K562 (cell line): ENCODE measurements around the gene TSPAN32. TPM values are rescaled to one million over a fixed set of nuclear protein-coding genes. Genes with fewer than 3 reads are reported as not detected.
A peak's percentile ranks its signal among the peaks of the same experiment; 100 is the strongest.

Source experiments
- ATAC-seq: fragments of 200-7000 bp; cut with Tn5 transposase; 3 replicates; pipeline ENCODE4 v1.9.1; 2020; ENCODE audit warnings: moderate library complexity
- BruUV-seq: library from RNA; stranded (reverse); fragments of 400-500 nt; replicated peaks from 2 replicates; lab custom pipeline; 2021; lab: Mats Ljungman, UMichigan
- CTCF ChIA-PET: fragments of 300-600 bp; formaldehyde crosslinking; extraction: SDS; loops from one replicate; lab custom pipeline; 2021; ENCODE audit warnings: low intra/inter-chr PET ratio; lab: Yijun Ruan, JAX
- POLR2A ChIA-PET: fragments of 300-600, 350-650 bp; sonication (Branson Sonifier 250); formaldehyde crosslinking; extraction: SDS; loops from one replicate; lab custom pipeline; 2021; ENCODE audit warnings: antibody characterized with exemption, inconsistent platforms; lab: Yijun Ruan, JAX
- DNase-seq, 4 experiments: peaks; one replicate each; pipeline versions ENCODE4 v3.0.0 to v3.0.0-alpha.2; 2011 to 2018; ENCODE audit warnings: low spot score in 3 of 4, mixed read lengths in 3 of 4; ENCODE audit errors: extremely low read depth in 1 of 4
- FAIRE-seq: peaks from 2 replicates; lab custom pipeline; 2011; peaks lifted over from hg19 to GRCh38; lab: Jason Lieb, UNC
- H2AFZ ChIP-seq: 2 replicates; pipeline ENCODE4 v1.6.0; 2011; ENCODE audit warnings: low read depth, low read length, control low read depth, inconsistent platforms
- H3K27ac ChIP-seq: fragments of 200-600 bp; 3 replicates; pipeline ENCODE4 v1.8.0; 2011; ENCODE audit warnings: low read depth, mild to moderate bottlenecking, control low read depth, inconsistent platforms, low read length, moderate library complexity, mixed read lengths; ENCODE audit errors: extremely low read depth
- H3K27me3 ChIP-seq, 2 experiments: fragments of 300-600 bp in 1 of 2; 2 replicates in 1 of 2; 3 replicates in 1 of 2; pipeline versions ENCODE4 v1.6.0 to v1.8.0; 2011; ENCODE audit warnings: inconsistent platforms in 2 of 2, low read length in 2 of 2, mild to moderate bottlenecking in 1 of 2, mixed read lengths in 1 of 2, moderate library complexity in 1 of 2; ENCODE audit not compliant: control insufficient read depth in 2 of 2, insufficient read depth in 2 of 2
- H3K36me3 ChIP-seq: fragments of 300-600 bp; 3 replicates; pipeline ENCODE4 v1.8.0; 2011; ENCODE audit warnings: mild to moderate bottlenecking, low read length, inconsistent platforms; ENCODE audit not compliant: control insufficient read depth, insufficient read depth
- H3K4me1 ChIP-seq, 2 experiments: fragments of 200-600 bp in 1 of 2; replicated peaks in 1 of 2; 2 replicates in 1 of 2; 3 replicates in 1 of 2; pipeline versions ENCODE4 v1.5.1 to v1.8.0; 2011; ENCODE audit warnings: inconsistent platforms in 2 of 2, low read length in 2 of 2, mild to moderate bottlenecking in 1 of 2, mixed read lengths in 1 of 2, moderate library complexity in 1 of 2; ENCODE audit not compliant: control insufficient read depth in 2 of 2, insufficient read depth in 2 of 2
- H3K4me2 ChIP-seq: 2 replicates; pipeline ENCODE4 v1.6.1; 2011; ENCODE audit warnings: low read length, control low read depth, inconsistent platforms, mixed read lengths; ENCODE audit not compliant: insufficient read depth
- H3K4me3 ChIP-seq: fragments of 200-600 bp; sonication (generic), shearing (Covaris generic); 2 replicates; pipeline ENCODE4 v1.5.1; 2016; ENCODE audit warnings: control low read depth, inconsistent platforms
- H3K79me2 ChIP-seq: fragments of 200-600 bp; 3 replicates; pipeline ENCODE4 v1.8.0; 2011; ENCODE audit warnings: low read length, inconsistent platforms; ENCODE audit not compliant: control insufficient read depth, insufficient read depth
- H3K9ac ChIP-seq, 2 experiments: 2 replicates each; pipeline versions ENCODE4 v1.6.0 to v1.6.1; 2011; ENCODE audit warnings: low read depth in 2 of 2, low read length in 2 of 2, control low read depth in 1 of 2, inconsistent platforms in 1 of 2, mild to moderate bottlenecking in 1 of 2, mixed read lengths in 1 of 2; ENCODE audit not compliant: insufficient read depth in 1 of 2
- H3K9me1 ChIP-seq: one replicate; pipeline ENCODE4 v1.6.0; 2011; ENCODE audit warnings: inconsistent platforms, mild to moderate bottlenecking, low read length, moderate library complexity; ENCODE audit not compliant: control insufficient read depth, insufficient read depth
- H3K9me3 ChIP-seq: replicated peaks from 2 replicates; pipeline ENCODE4 v1.5.1; 2011; ENCODE audit warnings: low read depth, low read length, inconsistent platforms; ENCODE audit not compliant: control insufficient read depth, insufficient read depth
- H4K20me1 ChIP-seq: replicated peaks from 2 replicates; pipeline ENCODE4 v1.6.1; 2011; ENCODE audit warnings: low read length, inconsistent platforms, mixed read lengths; ENCODE audit not compliant: control insufficient read depth, insufficient read depth
- EGR1 ChIP-seq: fragments of 450-650 bp; conservative IDR thresholded peaks from 2 replicates; pipeline ENCODE4 v1.6.1; 2017; ENCODE audit warnings: mild to moderate bottlenecking
- EP400 ChIP-seq: fragments of 450-650 bp; IDR thresholded peaks from 2 replicates; pipeline ENCODE4 v1.6.1; 2017; ENCODE audit warnings: antibody characterized with exemption, mild to moderate bottlenecking, moderate library complexity
- RFX1 ChIP-seq: fragments of 450-650 bp; IDR thresholded peaks from 2 replicates; pipeline ENCODE4 v1.6.1; 2016; ENCODE audit warnings: mild to moderate bottlenecking, moderate library complexity
- RFX7 ChIP-seq: fragments of 250-450 bp; sonication (Bioruptor Pico); IDR thresholded peaks from 2 replicates; pipeline ENCODE4 v1.5.1; 2021; ENCODE audit warnings: mild to moderate bottlenecking
- ZNF140 ChIP-seq: fragments of 250-450 bp; sonication (Bioruptor Pico); IDR thresholded peaks from 2 replicates; pipeline ENCODE4 v1.8.0; 2021; ENCODE audit warnings: moderate library complexity, mild to moderate bottlenecking, inconsistent platforms
- WGBS: fragments of 100-300 bp; shearing (Covaris generic); methylation state at CpG from one replicate; pipeline ENCODE4 v1.1.6; 2016; ENCODE audit warnings: low coverage, mixed read lengths; ENCODE audit not compliant: insufficient coverage; ENCODE audit errors: missing lambda C conversion rate; 5-methylcytosine and 5-hydroxymethylcytosine counted together
- in situ Hi-C: fragments of 300-500 bp; cut with MboI; formaldehyde crosslinking; loops from 4 replicates; pipeline ENCODE4 v1.15.0; 2018; ENCODE audit warnings: inconsistent platforms, mixed read lengths
- intact Hi-C: fragments of 100-400 bp; cut with micrococcal nuclease; formaldehyde crosslinking; loops from 2 replicates; pipeline ENCODE4 v1.14.2; 2022
- polyA plus RNA-seq, 8 experiments: library from polyadenylated mRNA; depleted of rRNA in 4 of 8; stranded (reverse) in 5 of 8; unstranded in 3 of 8; fragments of >200 nt; fragmentation: Nextera tagmentation in 2 of 8; fragmentation: Illumina TruSeq in 1 of 8; extraction: Ambion mirVana in 2 of 8; extraction: Trizol in 1 of 8; gene quantifications; 2 replicates each; pipeline versions ENCODE4 v1.2.1 to v1.2.3, GENCODE V29; 2011 to 2014; ENCODE audit warnings: inconsistent platforms in 1 of 8, missing spikeins in 1 of 8
- total RNA-seq, 7 experiments: library from RNA; depleted of rRNA in 6 of 7; stranded (reverse); fragments of >200 nt in 6 of 7; fragmentation: Illumina TruSeq in 2 of 7; extraction: Trizol in 2 of 7; gene quantifications; 2 replicates each; pipeline versions ENCODE4 v1.2.1 to v1.2.3, GENCODE V29; 2011 to 2021; ENCODE audit warnings: low replicate concordance in 1 of 7
- TF ChIP-seq, protein P1 (sequence below): fragments of 450-650 bp; IDR thresholded peaks from 2 replicates; pipeline ENCODE4 v1.6.1; 2016; ENCODE audit warnings: borderline replicate concordance
- TF ChIP-seq, protein P2 (sequence below): sonication (generic); formaldehyde crosslinking; IDR thresholded peaks from 2 replicates; pipeline ENCODE4 v1.8.0; 2023; ENCODE audit warnings: missing genetic modification reagents, mild to moderate bottlenecking, borderline replicate concordance
- TF ChIP-seq, protein P3 (sequence below), 2 experiments: IDR thresholded peaks; 2 replicates each; pipeline ENCODE4 v1.6.1; 2011; ENCODE audit warnings: borderline replicate concordance in 1 of 2, control low read depth in 1 of 2, low read depth in 1 of 2, low read length in 1 of 2, mild to moderate bottlenecking in 1 of 2, mixed read lengths in 1 of 2, moderate library complexity in 1 of 2; ENCODE audit not compliant: insufficient read depth in 1 of 2, insufficient read length in 1 of 2, poor library complexity in 1 of 2, severe bottlenecking in 1 of 2; ENCODE audit errors: extremely low read depth in 1 of 2

Gene TSPAN32
- total and polyA plus RNA-seq, 9 of the 15 experiments (the other 6 are each of a cell fraction or from before 2014, with no cell fraction given), result 0.21 to 7.3 (median 2.6) TPM

DNA sequence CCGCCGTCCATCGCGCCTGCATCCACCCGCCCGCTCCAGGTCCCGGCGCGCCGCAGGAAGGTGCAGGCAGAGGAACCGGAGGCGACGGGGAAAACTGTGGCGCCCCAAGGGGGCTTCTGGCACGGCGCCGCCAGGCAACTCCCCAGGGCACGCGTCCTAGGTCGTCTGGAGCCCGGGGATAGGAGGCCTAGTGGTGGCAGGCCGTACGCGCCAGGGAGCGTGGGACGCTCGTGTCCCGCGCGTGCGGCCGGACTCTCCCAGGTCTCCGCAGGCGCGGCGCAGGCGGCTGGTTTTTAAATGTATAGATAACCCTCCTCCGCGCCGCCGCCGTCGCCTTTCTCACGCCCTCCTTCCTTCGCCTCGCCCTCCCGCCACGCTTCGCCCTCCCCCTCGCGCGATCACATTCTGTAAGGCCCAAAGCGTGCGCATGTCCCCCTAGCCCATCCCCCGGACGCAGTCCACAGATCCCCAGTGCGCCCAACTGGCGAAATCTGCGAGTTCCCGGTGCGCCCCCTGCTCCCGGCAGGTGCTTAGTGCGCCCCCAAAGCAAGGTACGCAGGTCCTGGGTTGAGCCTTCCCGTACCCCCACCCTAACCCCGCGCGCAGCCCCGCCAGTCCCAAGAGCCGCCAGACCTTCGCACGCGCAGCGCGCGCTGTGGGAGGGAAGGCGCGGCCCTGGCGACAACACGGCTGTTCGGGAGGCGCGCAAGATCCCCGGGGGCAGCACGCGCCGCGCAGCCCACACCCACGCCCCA lies 31.3 kb upstream of the TSPAN32 start, which contains the start of gene ASCL2 (continued):
- TF ChIP-seq, protein P1, sequence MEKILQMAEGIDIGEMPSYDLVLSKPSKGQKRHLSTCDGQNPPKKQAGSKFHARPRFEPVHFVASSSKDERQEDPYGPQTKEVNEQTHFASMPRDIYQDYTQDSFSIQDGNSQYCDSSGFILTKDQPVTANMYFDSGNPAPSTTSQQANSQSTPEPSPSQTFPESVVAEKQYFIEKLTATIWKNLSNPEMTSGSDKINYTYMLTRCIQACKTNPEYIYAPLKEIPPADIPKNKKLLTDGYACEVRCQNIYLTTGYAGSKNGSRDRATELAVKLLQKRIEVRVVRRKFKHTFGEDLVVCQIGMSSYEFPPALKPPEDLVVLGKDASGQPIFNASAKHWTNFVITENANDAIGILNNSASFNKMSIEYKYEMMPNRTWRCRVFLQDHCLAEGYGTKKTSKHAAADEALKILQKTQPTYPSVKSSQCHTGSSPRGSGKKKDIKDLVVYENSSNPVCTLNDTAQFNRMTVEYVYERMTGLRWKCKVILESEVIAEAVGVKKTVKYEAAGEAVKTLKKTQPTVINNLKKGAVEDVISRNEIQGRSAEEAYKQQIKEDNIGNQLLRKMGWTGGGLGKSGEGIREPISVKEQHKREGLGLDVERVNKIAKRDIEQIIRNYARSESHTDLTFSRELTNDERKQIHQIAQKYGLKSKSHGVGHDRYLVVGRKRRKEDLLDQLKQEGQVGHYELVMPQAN, result no peak

DNA sequence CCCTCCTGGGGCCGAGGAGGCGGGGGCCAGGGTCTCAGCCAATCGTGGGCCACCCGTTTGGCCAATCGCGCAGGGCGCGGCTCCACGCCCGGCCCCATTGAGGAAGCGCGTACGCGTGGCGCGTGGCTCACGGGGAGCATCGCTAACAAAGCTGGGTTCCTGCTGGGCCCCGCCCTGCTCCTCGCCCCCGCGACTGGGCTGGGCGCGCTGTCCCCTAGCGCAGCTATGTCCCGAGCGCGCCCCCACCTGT lies 30.8 kb upstream of the TSPAN32 start:
- Histone ChIP-seq H3K4me2 (no peak overlapping the region), H3K27me3 (peaks cover 0 to 78% of the 10 kb centered on the region in 2 experiments; a peak in 2 of 5 replicates), H3K9ac (no peak overlapping the region), H3K36me3 (no peaks in the 10 kb centered on the region), H3K4me1 (peaks cover 5 to 60% of the 10 kb centered on the region in 2 experiments; a peak in 4 of 5 replicates), H3K9me1 (no peaks in the 10 kb centered on the region), H2AFZ (no peak overlapping the region), H3K4me3 (no peak overlapping the region), H3K79me2 (no peaks in the 10 kb centered on the region), H3K9me3 (no peaks in the 10 kb centered on the region; the same call in 1 of the 2 replicates), H3K27ac (no peak overlapping the region), H4K20me1 (no peaks in the 10 kb centered on the region; the same call in 1 of the 2 replicates)
- in situ Hi-C loops, result no loop called here
- no TSS peak for BruUV-seq
- intact Hi-C loops, result no loop called here
- FAIRE-seq (no peak), DNase-seq (peak in 2 of 4 experiments; percentile 68 to 70), ATAC-seq (no peak)
- ChIA-PET CTCF (no interaction called here), POLR2A (no interaction called here)
- 39% methylated on average over 24 of the region's 28 CpGs for WGBS
- TF ChIP-seq RFX7 (CRISPR knock-in tag) (no peak), ZNF140 (CRISPR knock-in tag) (no peak), RFX1 (no peak), EP400 (no peak), EGR1 (peak; percentile 37; the same call in 1 of the 2 replicates)
- TF ChIP-seq, protein P2, sequence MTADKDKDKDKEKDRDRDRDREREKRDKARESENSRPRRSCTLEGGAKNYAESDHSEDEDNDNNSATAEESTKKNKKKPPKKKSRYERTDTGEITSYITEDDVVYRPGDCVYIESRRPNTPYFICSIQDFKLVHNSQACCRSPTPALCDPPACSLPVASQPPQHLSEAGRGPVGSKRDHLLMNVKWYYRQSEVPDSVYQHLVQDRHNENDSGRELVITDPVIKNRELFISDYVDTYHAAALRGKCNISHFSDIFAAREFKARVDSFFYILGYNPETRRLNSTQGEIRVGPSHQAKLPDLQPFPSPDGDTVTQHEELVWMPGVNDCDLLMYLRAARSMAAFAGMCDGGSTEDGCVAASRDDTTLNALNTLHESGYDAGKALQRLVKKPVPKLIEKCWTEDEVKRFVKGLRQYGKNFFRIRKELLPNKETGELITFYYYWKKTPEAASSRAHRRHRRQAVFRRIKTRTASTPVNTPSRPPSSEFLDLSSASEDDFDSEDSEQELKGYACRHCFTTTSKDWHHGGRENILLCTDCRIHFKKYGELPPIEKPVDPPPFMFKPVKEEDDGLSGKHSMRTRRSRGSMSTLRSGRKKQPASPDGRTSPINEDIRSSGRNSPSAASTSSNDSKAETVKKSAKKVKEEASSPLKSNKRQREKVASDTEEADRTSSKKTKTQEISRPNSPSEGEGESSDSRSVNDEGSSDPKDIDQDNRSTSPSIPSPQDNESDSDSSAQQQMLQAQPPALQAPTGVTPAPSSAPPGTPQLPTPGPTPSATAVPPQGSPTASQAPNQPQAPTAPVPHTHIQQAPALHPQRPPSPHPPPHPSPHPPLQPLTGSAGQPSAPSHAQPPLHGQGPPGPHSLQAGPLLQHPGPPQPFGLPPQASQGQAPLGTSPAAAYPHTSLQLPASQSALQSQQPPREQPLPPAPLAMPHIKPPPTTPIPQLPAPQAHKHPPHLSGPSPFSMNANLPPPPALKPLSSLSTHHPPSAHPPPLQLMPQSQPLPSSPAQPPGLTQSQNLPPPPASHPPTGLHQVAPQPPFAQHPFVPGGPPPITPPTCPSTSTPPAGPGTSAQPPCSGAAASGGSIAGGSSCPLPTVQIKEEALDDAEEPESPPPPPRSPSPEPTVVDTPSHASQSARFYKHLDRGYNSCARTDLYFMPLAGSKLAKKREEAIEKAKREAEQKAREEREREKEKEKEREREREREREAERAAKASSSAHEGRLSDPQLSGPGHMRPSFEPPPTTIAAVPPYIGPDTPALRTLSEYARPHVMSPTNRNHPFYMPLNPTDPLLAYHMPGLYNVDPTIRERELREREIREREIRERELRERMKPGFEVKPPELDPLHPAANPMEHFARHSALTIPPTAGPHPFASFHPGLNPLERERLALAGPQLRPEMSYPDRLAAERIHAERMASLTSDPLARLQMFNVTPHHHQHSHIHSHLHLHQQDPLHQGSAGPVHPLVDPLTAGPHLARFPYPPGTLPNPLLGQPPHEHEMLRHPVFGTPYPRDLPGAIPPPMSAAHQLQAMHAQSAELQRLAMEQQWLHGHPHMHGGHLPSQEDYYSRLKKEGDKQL (CRISPR knock-in tag), result no peak
- TF ChIP-seq, protein P3, sequence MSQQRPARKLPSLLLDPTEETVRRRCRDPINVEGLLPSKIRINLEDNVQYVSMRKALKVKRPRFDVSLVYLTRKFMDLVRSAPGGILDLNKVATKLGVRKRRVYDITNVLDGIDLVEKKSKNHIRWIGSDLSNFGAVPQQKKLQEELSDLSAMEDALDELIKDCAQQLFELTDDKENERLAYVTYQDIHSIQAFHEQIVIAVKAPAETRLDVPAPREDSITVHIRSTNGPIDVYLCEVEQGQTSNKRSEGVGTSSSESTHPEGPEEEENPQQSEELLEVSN (IDR thresholded peaks at IDR 0.05; ENCODE audit: borderline replicate concordance in 1 of 2, extremely low read depth in 1 of 2, insufficient read depth in 1 of 2, insufficient read length in 1 of 2, low read depth in 1 of 2, low read length in 1 of 2, poor library complexity in 1 of 2, severe bottlenecking in 1 of 2), result peak in 1 of 2 experiments; percentile 13
